DND-41 (cell line): ENCODE data around the gene AIM2.

Source experiments
- EZH2 ChIP-seq: IDR thresholded peaks from 3 replicates; pipeline ENCODE4 v1.6.1; 2012; ENCODE audit warnings: borderline replicate concordance, low read depth, mild to moderate bottlenecking, moderate library complexity, low read length, inconsistent platforms; ENCODE audit not compliant: severe bottlenecking
- TF ChIP-seq, protein P1 (sequence below): IDR thresholded peaks from 2 replicates; pipeline ENCODE4 v1.5.1; 2012; ENCODE audit warnings: borderline replicate concordance, low read length, moderate library complexity, mild to moderate bottlenecking; ENCODE audit not compliant: poor library complexity, severe bottlenecking; ENCODE audit errors: extremely low read depth

DNA sequence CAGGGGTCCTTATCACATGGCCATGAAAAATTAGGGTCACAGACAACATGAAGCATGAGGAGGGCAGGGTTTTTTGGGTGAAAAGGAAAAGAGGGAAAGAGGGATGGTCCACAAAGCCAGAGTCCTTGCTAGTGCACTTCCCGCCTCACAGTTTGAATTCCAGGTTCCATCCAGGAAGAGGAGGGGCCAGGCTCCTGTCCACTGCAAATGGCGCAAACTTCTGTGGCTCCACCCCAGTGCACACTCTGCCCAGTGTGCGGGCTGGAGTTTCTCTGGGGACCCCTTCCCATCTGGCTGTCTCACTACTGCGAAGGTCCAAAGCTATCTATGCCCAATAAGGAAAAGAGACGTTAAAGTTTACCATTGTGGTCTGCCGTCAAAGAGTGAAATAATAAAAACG is 17.8 kb downstream of the AIM2 start:
- TF ChIP-seq, protein P1, sequence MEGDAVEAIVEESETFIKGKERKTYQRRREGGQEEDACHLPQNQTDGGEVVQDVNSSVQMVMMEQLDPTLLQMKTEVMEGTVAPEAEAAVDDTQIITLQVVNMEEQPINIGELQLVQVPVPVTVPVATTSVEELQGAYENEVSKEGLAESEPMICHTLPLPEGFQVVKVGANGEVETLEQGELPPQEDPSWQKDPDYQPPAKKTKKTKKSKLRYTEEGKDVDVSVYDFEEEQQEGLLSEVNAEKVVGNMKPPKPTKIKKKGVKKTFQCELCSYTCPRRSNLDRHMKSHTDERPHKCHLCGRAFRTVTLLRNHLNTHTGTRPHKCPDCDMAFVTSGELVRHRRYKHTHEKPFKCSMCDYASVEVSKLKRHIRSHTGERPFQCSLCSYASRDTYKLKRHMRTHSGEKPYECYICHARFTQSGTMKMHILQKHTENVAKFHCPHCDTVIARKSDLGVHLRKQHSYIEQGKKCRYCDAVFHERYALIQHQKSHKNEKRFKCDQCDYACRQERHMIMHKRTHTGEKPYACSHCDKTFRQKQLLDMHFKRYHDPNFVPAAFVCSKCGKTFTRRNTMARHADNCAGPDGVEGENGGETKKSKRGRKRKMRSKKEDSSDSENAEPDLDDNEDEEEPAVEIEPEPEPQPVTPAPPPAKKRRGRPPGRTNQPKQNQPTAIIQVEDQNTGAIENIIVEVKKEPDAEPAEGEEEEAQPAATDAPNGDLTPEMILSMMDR = no peak
- no peak for TF ChIP-seq EZH2
